Subcutaneous adipose tissue (tissue), 4 donors: ENCODE data around the gene PDE4B. TPM values are rescaled to one million over a fixed set of nuclear protein-coding genes. Genes with fewer than 3 reads are reported as not detected.

Source experiments
- total RNA-seq, 4 donors: library from RNA; depleted of rRNA; stranded (reverse); fragments of >200 nt; gene quantifications; one replicate each; pipeline ENCODE4 v1.1.0, GENCODE V29; 2016
- TF ChIP-seq, protein P1 (sequence below): fragments of 450-650 bp; IDR thresholded peaks from one replicate; pipeline ENCODE4 v1.5.1; 2016; ENCODE audit warnings: low read depth, mild to moderate bottlenecking, control low read depth, antibody characterized with exemption, moderate library complexity

PDE4B gene
- total RNA-seq, 4 donors from 2014 or later = 8.5 to 31.8 (median 15.5) TPM

DNA sequence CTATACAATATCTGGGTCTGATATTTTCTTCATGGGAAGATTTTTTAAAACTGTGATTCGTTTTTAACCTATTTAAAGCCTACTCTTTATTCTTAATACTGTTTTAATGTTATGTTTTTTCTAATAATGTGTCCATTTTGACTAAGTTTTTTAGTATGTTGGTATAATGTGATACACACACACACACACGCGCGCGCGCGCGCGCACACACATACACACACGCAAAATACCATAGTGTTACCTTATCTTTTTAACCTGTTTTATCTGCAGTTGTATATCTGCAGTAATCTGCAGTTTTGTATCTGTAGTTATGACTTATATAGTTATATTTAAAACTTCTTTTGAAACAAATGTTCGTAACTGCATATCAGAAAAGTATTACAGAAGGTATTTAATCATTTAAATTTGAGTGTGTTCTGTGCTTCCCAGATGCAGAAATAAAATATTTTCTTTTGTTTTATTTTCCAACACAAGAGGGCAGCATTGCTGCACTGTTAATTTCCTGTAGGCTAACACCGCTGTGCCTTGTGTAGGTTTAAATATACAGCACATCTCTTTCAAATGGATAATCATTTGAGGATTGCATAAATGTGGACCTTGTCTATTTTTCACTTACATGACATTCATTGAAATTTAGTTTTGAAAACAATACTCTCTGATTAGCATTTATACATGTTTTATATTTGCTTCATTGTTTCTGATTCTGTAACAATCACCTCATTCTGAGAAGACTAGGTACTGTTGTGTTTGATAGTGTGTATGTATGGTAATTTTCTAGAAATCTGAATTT lies 166.1 kb downstream of the PDE4B start:
- TF ChIP-seq, protein P1, sequence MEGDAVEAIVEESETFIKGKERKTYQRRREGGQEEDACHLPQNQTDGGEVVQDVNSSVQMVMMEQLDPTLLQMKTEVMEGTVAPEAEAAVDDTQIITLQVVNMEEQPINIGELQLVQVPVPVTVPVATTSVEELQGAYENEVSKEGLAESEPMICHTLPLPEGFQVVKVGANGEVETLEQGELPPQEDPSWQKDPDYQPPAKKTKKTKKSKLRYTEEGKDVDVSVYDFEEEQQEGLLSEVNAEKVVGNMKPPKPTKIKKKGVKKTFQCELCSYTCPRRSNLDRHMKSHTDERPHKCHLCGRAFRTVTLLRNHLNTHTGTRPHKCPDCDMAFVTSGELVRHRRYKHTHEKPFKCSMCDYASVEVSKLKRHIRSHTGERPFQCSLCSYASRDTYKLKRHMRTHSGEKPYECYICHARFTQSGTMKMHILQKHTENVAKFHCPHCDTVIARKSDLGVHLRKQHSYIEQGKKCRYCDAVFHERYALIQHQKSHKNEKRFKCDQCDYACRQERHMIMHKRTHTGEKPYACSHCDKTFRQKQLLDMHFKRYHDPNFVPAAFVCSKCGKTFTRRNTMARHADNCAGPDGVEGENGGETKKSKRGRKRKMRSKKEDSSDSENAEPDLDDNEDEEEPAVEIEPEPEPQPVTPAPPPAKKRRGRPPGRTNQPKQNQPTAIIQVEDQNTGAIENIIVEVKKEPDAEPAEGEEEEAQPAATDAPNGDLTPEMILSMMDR = no peak

DNA sequence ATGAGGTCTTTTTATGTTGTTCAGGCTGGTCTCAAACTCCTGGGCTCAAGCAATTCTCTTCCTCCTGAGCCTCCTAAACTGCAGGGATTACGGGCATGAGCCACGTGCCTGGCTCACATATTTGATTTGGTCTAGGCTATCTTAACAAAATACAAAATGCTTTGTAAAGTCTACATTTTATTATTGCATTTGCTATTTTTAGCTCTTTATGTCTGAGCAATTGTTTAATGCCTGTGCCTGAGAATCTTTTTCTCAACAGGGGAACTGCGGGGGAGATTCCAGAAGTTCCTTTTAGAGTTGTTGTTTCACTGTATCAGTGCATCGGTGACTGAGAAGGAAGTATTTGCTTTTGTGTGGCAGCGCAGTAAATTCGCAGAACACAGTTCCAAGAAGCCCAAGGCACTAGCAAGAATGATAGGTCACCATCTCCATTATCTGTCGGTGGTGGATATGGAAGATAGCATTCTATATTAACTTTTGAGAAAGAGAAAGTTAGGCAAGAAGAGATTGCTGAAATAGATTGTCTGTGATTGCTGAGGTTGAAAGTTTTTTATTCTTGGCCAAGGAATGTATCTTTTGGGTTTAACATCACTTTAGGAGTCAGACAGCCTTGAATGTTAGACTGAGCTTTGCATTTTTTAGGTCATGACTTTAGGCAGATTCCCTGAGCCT lies 167.3 kb downstream of the PDE4B start:
- TF ChIP-seq, protein P1 = no peak

DNA sequence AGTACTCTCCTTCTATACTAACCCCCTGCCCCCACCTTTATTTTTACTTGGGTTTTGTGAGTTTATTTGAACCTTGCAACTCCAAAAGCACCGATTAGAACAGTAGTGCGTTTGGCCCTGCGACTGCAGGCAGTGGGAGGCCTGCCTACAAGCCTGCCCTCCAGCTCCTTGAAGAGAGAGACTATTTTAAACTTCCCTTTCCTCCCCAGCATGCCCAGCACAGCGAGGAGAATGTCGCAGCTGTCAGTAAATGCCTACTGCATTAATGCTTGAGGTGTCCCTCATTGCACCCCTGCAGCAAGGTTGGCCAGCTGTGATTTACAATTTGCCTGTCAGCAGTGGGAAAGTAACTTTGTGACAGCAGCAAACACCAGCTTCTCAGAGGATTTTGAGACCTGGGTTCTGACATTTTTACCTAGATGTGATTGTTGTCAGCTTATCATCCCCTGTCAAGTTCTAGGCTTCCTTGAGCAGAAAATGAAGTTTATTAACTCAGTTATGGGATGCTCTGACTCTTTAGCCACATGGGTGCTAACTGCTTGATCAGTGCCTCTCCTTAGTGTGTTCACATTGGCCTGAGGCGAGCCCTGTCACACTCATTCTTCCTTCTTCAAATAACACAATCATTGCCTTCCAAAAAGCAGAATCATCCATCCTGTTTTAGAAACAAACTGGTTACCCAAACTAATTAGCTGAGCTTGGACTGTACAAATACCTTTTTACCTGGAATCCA lies 170.6 kb downstream of the PDE4B start:
- TF ChIP-seq, protein P1 = no peak

DNA sequence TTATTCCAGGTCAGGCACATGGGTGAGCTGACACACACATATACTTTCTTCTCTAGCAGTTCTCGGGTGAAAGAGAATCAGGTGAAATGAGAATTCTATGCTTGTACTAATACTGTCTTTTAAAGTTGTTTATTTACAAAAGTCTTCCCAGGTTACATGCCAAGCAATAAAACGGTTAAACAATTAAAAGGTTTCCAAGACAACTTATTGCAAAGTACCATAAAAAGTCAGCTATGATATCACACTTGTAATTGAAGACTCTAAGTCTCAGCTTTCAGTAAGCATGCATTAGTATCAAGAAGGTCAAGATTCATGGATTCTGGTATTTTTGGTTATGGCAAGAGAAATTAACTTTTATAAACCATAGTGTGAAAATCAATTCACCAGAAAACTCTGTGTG lies 171.4 kb downstream of the PDE4B start:
- TF ChIP-seq, protein P1 = no peak

DNA sequence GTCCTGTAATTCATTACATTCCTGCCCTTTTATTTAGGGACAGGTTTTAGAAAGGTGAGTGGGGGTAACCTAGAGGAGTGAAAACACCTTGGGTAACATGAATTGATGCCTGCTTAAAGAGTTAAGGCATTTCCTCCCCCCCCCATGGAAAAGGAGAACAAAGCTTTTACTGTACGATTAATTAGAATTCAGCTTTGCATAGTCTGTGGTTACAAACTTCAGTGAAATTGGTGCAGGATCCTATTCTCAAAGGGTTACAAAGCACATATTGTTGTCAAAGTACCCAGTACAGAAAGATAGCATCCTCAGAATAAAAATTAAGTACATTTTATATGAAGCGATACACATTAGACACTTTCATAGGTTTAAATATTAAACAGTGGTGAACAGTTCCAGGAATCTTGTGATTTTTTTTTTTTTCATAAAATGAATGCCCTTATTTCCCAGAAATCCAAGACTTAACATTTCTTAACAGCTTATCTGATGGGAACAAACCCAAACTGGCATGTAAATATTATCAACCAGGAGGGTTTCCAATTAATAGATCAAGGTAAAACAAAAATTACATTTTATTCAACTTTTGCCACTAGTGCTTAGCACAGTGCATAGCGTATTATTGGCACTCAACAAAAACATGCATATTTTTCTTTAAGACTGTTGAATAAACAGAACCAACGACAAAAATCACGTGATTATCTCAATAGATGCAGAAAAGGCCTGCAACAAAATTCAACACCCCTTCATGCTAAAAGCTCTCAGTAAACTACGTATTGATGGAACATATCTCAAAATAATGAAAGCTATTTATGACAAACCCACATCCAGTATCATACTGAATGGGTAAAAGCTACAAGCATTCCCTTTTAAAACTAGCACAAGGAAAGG lies 172.7 kb downstream of the PDE4B start:
- TF ChIP-seq, protein P1 = no peak

DNA sequence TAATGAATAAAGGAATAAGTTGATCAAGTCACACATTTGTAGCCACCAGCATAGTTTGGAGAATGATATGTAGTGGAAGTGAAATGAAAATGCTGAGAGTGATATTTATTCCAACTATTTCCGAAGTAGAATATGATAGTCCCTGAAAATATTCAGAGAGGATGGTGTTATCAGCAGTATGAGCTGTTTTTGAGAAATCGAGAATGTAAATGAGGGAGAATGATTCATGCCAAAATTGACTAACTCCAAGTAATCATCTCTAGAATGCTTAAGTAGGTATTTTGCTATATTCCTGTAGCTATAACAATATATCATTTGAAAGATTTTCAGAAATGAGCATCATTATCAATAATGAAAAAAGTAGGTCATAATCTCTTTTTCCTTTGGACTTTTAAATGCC lies 178.9 kb downstream of the PDE4B start:
- TF ChIP-seq, protein P1 = no peak
